ENCODE results near the gene CEMIP. TPM values are rescaled to one million over a fixed set of nuclear protein-coding genes. Genes with fewer than 3 reads are reported as not detected.

The CEMIP gene
- total RNA-seq, 4 donors from 2014 or later, result 0.11 to 2.0 (median 0.98) TPM

DNA sequence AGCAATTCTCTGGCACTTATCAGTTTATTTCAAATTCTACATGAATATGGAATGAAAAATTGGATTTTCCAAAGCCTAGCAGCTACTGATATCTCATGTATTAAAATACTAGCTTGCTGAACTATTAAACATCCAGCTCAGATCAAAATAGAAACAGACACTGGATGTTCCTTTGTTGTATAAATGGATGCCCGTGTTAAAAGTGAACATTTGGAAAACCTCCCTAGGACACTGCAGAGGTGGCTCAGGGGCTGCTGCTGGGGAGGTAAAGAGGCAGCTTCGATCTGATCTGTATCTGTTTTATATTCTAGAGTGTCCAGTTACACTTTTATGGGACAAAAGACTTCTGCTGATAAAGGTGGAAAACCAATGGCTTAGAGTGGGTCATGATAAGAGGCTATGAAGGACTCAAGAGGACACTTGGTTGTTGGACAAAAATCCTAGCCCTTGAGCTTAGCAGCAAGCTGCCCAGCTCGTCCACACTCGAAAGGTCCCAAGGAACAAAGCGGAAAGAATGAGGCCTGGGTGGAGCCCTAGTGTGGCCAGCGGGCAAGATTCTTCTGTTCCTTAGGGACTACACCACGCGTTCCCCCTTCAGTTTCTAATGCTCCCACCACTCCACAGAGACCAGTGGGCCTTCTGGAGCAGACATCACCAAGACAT, 200.5 kb downstream of the CEMIP start:
- TF ChIP-seq POLR2A (IDR thresholded peaks at IDR 0.05), result no peak
- TF ChIP-seq, protein P1, sequence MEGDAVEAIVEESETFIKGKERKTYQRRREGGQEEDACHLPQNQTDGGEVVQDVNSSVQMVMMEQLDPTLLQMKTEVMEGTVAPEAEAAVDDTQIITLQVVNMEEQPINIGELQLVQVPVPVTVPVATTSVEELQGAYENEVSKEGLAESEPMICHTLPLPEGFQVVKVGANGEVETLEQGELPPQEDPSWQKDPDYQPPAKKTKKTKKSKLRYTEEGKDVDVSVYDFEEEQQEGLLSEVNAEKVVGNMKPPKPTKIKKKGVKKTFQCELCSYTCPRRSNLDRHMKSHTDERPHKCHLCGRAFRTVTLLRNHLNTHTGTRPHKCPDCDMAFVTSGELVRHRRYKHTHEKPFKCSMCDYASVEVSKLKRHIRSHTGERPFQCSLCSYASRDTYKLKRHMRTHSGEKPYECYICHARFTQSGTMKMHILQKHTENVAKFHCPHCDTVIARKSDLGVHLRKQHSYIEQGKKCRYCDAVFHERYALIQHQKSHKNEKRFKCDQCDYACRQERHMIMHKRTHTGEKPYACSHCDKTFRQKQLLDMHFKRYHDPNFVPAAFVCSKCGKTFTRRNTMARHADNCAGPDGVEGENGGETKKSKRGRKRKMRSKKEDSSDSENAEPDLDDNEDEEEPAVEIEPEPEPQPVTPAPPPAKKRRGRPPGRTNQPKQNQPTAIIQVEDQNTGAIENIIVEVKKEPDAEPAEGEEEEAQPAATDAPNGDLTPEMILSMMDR (IDR thresholded peaks at IDR 0.05), result no peak
- intact Hi-C loops (cut with DNase I), result loop anchor here (10.0 kb wide), 1 partner anchor 285 kb away; no protein-coding TSS in a partner anchor
- H3K27me3 ChIP-seq, result no peaks in the 10 kb centered on the region

DNA sequence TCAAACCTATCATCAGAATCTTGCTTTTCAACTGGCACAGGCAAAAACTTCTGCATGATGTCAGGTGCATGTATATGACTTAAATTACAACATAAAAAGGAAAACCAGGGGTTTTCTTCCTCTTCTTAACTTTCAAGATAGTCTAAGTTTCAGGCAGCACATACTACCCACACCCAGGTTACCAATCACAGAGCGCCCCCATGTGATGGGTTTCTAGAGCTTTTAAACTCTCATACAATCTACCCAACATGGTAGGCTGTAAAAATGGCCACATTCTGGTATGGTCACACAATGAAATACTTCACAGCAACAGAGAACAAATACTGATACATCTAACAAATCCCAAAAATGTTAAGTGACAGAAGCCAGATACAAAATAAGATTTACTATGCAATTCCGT, 203.0 kb downstream of the CEMIP start:
- H3K4me3 ChIP-seq (replicated peaks in 1 of 3), result no peak overlapping the region
- no peaks in the 10 kb centered on the region for H3K27me3 ChIP-seq
- H3K36me3 ChIP-seq, result peaks cover 12% of the 10 kb centered on the region in 2 donors
- H3K27ac ChIP-seq, result no peak overlapping the region
- DNase-seq, result no peak
- intact Hi-C loops (cut with DNase I), result no loop called here
- H3K9me3 ChIP-seq, result no peaks in the 10 kb centered on the region
- H3K4me1 ChIP-seq, result peaks cover 16 to 41% of the 10 kb centered on the region in 2 donors
- 95 to 98% methylated on average over 2 of the region's 2 CpGs for WGBS, 2 donors
- TF ChIP-seq, protein P1 (IDR thresholded peaks at IDR 0.05), result no peak
- TF ChIP-seq POLR2A (IDR thresholded peaks at IDR 0.05), result no peak

More for the DNA sequence above, 200.5 kb downstream of the CEMIP start:
- Histone ChIP-seq H3K4me1 (peaks cover 11 to 43% of the 10 kb centered on the region in 2 donors), H3K9me3 (no peaks in the 10 kb centered on the region), H3K36me3 (peaks cover 12% of the 10 kb centered on the region in 2 donors), H3K4me3 (replicated peaks in 1 of 3) (no peak overlapping the region), H3K27ac (peak overlapping the region in 1 of 3 donors; percentile 2)
- DNase-seq, result peak in 1 of 2 donors; percentile 49
- WGBS, 2 donors, result 51 to 52% methylated on average over 8 of the region's 8 CpGs

- DNase-seq, result no peak
- no peak overlapping the region for H3K27ac ChIP-seq
- H3K9me3 ChIP-seq, result no peaks in the 10 kb centered on the region
- no peak overlapping the region for H3K4me3 ChIP-seq (replicated peaks in 1 of 3)
- H3K4me1 ChIP-seq, result peaks cover 22 to 41% of the 10 kb centered on the region in 2 donors
- TF ChIP-seq, protein P1 (IDR thresholded peaks at IDR 0.05), result no peak
- TF ChIP-seq POLR2A (IDR thresholded peaks at IDR 0.05), result no peak
- no peaks in the 10 kb centered on the region for H3K27me3 ChIP-seq
- H3K36me3 ChIP-seq, result peaks cover 12% of the 10 kb centered on the region in 2 donors
- intact Hi-C loops (cut with DNase I), result no loop called here
- WGBS, 2 donors, result 75 to 81% methylated on average over 5 of the region's 5 CpGs
Observed at GRCh38 chr15:80982839-80983238, 203.7 kb downstream of the CEMIP start.

- intact Hi-C loops (cut with DNase I), result no loop called here
- WGBS, 2 donors, result 78 to 80% methylated on average over 9 of the region's 9 CpGs
- no peak for DNase-seq
- Histone ChIP-seq H3K27ac (no peak overlapping the region), H3K9me3 (no peaks in the 10 kb centered on the region), H3K4me1 (peaks cover 30 to 34% of the 10 kb centered on the region in 2 donors), H3K36me3 (peaks cover 3 to 5% of the 10 kb centered on the region in 2 donors), H3K27me3 (no peaks in the 10 kb centered on the region), H3K4me3 (replicated peaks in 1 of 3) (no peak overlapping the region)
- no peak for TF ChIP-seq POLR2A (IDR thresholded peaks at IDR 0.05)
- TF ChIP-seq, protein P1 (IDR thresholded peaks at IDR 0.05), result no peak
Observed at GRCh38 chr15:80984856-80985255, 205.7 kb downstream of the CEMIP start.

DNA sequence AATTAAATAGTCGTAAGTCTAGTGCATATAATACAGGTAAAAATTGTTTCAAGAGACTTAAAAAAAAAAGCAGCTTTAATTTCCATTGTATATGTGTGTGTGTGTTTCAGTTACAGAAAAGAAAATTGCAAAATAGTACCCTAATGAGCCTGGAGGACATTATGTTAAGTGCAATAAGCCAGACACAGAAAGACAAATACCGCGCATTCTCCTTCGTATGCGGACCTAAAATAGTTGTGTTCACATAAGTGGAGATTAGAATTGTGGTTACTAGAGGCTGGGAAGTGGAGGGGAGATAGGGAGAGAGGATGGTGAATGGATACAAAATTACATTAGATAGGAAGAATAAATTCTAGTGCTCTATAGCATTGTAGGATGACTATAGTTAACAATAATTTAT, 206.8 kb downstream of the CEMIP start:
- Histone ChIP-seq H3K27me3 (no peaks in the 10 kb centered on the region), H3K4me3 (replicated peaks in 1 of 3) (no peak overlapping the region), H3K4me1 (peaks cover 34 to 36% of the 10 kb centered on the region in 2 donors), H3K9me3 (no peaks in the 10 kb centered on the region), H3K27ac (no peak overlapping the region), H3K36me3 (peaks cover 0 to 3% of the 10 kb centered on the region in 2 donors)
- intact Hi-C loops (cut with DNase I), result no loop called here
- 94% methylated on average over 5 of the region's 5 CpGs for WGBS, 2 donors
- no peak for TF ChIP-seq POLR2A (IDR thresholded peaks at IDR 0.05)
- TF ChIP-seq, protein P1 (IDR thresholded peaks at IDR 0.05), result no peak
- DNase-seq, result no peak
